PC-9 (cell line): Measurements from ENCODE around the gene SPAG5.

Experiments
- CTCF ChIP-seq: fragments of 200-600 bp; sonication (generic); conservative IDR thresholded peaks from 2 replicates; pipeline ENCODE4 v1.6.1; 2017; ENCODE audit warnings: mixed run types, antibody characterized with exemption, mild to moderate bottlenecking, moderate library complexity
- EZH2 ChIP-seq: fragments of 200-600 bp; sonication (generic); IDR thresholded peaks from 2 replicates; pipeline ENCODE4 v1.8.0; 2017; ENCODE audit warnings: antibody characterized with exemption, low read depth

- no peak for TF ChIP-seq CTCF
- no peak for TF ChIP-seq EZH2
These were observed 46.2 kb upstream of the SPAG5 start, which contains the start of gene BLTP2 for GRCh38 chr17:28644787-28645575.
